Amniotic epithelial cell (primary cell): ENCODE results near the gene UBE2V1.

Source experiments
- DNase-seq: peaks from one replicate; pipeline ENCODE4 v3.0.0-alpha.2; 2010; ENCODE audit warnings: low read depth

Gene UBE2V1

GRCh38 chr20:50043573-50044352, 69.2 kb downstream of the UBE2V1 start:
- no peak for DNase-seq

GRCh38 chr20:50042370-50043313, 70.3 kb downstream of the UBE2V1 start:
- DNase-seq: no peak

GRCh38 chr20:50041246-50041873, 71.6 kb downstream of the UBE2V1 start:
- no peak for DNase-seq

- DNase-seq: no peak
Observed at GRCh38 chr20:50040432-50041245, 72.3 kb downstream of the UBE2V1 start.

- no peak for DNase-seq
Observed at GRCh38 chr20:50039706-50040431, 73.1 kb downstream of the UBE2V1 start.

- no peak for DNase-seq
Observed at GRCh38 chr20:50038574-50038991, 74.4 kb downstream of the UBE2V1 start.

- DNase-seq: no peak
Observed at GRCh38 chr20:50038169-50038568, 74.8 kb downstream of the UBE2V1 start.

GRCh38 chr20:50037575-50037974, 75.4 kb downstream of the UBE2V1 start:
- DNase-seq: no peak

GRCh38 chr20:50037123-50037522, 75.8 kb downstream of the UBE2V1 start:
- no peak for DNase-seq

GRCh38 chr20:50036703-50037102, 76.2 kb downstream of the UBE2V1 start:
- DNase-seq: no peak

GRCh38 chr20:50034567-50035180, 78.3 kb downstream of the UBE2V1 start:
- DNase-seq: peak; percentile 74

GRCh38 chr20:50032955-50033666, 79.8 kb downstream of the UBE2V1 start:
- no peak for DNase-seq
